GM12878 (cell line): ENCODE results near the gene LRP1B. TPM values are rescaled to one million over a fixed set of nuclear protein-coding genes. Genes with fewer than 3 reads are reported as not detected.

ENCODE experiments used
- ATAC-seq: fragments of 200-7000 bp; cut with Tn5 transposase; 3 replicates; pipeline ENCODE4 v1.9.1; 2020; ENCODE audit warnings: mild to moderate bottlenecking, moderate library complexity
- BruUV-seq: library from RNA; stranded (reverse); fragments of 400-500 nt; replicated peaks from 2 replicates; lab custom pipeline; 2021; lab: Mats Ljungman, UMichigan
- CTCF ChIA-PET: fragments of 300-600 bp; sonication (Branson Sonifier 250); formaldehyde crosslinking; extraction: SDS; loops from one replicate; lab custom pipeline; 2021; ENCODE audit warnings: inconsistent platforms; lab: Yijun Ruan, JAX
- POLR2A ChIA-PET: fragments of 350-600 bp; formaldehyde crosslinking; extraction: SDS; loops from one replicate; lab custom pipeline; 2021; ENCODE audit warnings: inconsistent platforms; lab: Charles Lee
- RAD21 ChIA-PET: fragments of 300-600 bp; sonication (Branson Sonifier 250); formaldehyde crosslinking; loops from one replicate; lab custom pipeline; 2023; ENCODE audit warnings: antibody characterized with exemption; ENCODE audit not compliant: unreplicated experiment; lab: Charles Lee
- SMC1A ChIA-PET: fragments of 300-600 bp; sonication (Branson Sonifier 250); formaldehyde crosslinking; loops from one replicate; lab custom pipeline; 2023; ENCODE audit not compliant: unreplicated experiment, uncharacterized antibody; lab: Charles Lee
- DNase-seq: peaks from one replicate; pipeline ENCODE4 v3.0.0-alpha.2; 2011; ENCODE audit warnings: low read depth, low spot score
- FAIRE-seq: peaks from 3 replicates; lab custom pipeline; 2011; peaks lifted over from hg19 to GRCh38; lab: Jason Lieb, UNC
- H2AFZ ChIP-seq: 2 replicates; pipeline ENCODE4 v1.6.0; 2011; ENCODE audit warnings: low read depth, low read length, control low read depth; ENCODE audit not compliant: control insufficient read depth
- H3K27ac ChIP-seq: 2 replicates; pipeline ENCODE4 v1.5.1; 2011; ENCODE audit warnings: control low read depth; ENCODE audit not compliant: control insufficient read depth, insufficient read depth
- H3K27me3 ChIP-seq, 2 experiments: replicated peaks in 1 of 2; 2 replicates each; pipeline versions ENCODE4 v1.6.0 to v1.6.1; 2011; ENCODE audit warnings: low read length in 1 of 2; ENCODE audit not compliant: control insufficient read depth in 2 of 2, insufficient read depth in 2 of 2
- H3K36me3 ChIP-seq, 2 experiments: 2 replicates each; pipeline ENCODE4 v1.5.1; 2011; ENCODE audit warnings: low read length in 1 of 2; ENCODE audit not compliant: control insufficient read depth in 2 of 2, insufficient read depth in 2 of 2
- H3K4me1 ChIP-seq: 2 replicates; pipeline ENCODE4 v1.6.1; 2011; ENCODE audit warnings: mild to moderate bottlenecking, low read length, moderate library complexity, mixed read lengths; ENCODE audit not compliant: control insufficient read depth, insufficient read depth
- H3K4me2 ChIP-seq: 2 replicates; pipeline ENCODE4 v1.6.0; 2011; ENCODE audit warnings: control low read depth; ENCODE audit not compliant: control insufficient read depth, insufficient read depth
- H3K4me3 ChIP-seq: fragments of 200-600 bp; sonication (generic); 2 replicates; pipeline ENCODE4 v1.5.1; 2016
- H3K79me2 ChIP-seq: 2 replicates; pipeline ENCODE4 v1.6.0; 2011; ENCODE audit warnings: low read length; ENCODE audit not compliant: control insufficient read depth, insufficient read depth
- H3K9ac ChIP-seq: 2 replicates; pipeline ENCODE4 v1.8.0; 2011; ENCODE audit warnings: low read length, control low read depth, mixed read lengths; ENCODE audit not compliant: control insufficient read depth, insufficient read depth
- H3K9me3 ChIP-seq: replicated peaks from 3 replicates; pipeline ENCODE4 v1.5.1; 2011; ENCODE audit warnings: mild to moderate bottlenecking, low read length; ENCODE audit not compliant: control insufficient read depth, insufficient read depth
- H4K20me1 ChIP-seq: 2 replicates; pipeline ENCODE4 v1.6.0; 2011; ENCODE audit not compliant: control insufficient read depth, insufficient read depth
- CEBPB ChIP-seq, 2 experiments: fragments of 150-350 bp in 1 of 2; IDR thresholded peaks; 2 replicates each; pipeline ENCODE4 v1.6.1; 2012 to 2014; ENCODE audit warnings: low read depth in 2 of 2, low read length in 2 of 2, borderline replicate concordance in 1 of 2, inconsistent platforms in 1 of 2
- DPF2 ChIP-seq: fragments of 450-650 bp; IDR thresholded peaks from 2 replicates; pipeline ENCODE4 v1.6.1; 2017; ENCODE audit warnings: mild to moderate bottlenecking
- KLF5 ChIP-seq: fragments of 450-650 bp; IDR thresholded peaks from 2 replicates; pipeline ENCODE4 v1.6.1; 2014; ENCODE audit warnings: mild to moderate bottlenecking; ENCODE audit not compliant: partially characterized antibody
- NR2C2 ChIP-seq: IDR thresholded peaks from 2 replicates; pipeline ENCODE4 v1.6.1; 2011; ENCODE audit warnings: borderline replicate concordance, low read depth; ENCODE audit not compliant: control insufficient read depth, insufficient read length
- PAX8 ChIP-seq: fragments of 450-650 bp; IDR thresholded peaks from 2 replicates; pipeline ENCODE4 v1.6.1; 2017; ENCODE audit warnings: mild to moderate bottlenecking, moderate library complexity
- POLR2AphosphoS2 ChIP-seq: IDR thresholded peaks from 2 replicates; pipeline ENCODE4 v1.6.1; 2011; ENCODE audit warnings: low read depth, mild to moderate bottlenecking, low read length, improper control_type of control experiment, moderate library complexity
- RUNX3 ChIP-seq: IDR thresholded peaks from 2 replicates; pipeline ENCODE4 v1.6.1; 2012; ENCODE audit warnings: low read length, inconsistent platforms
- SMC3 ChIP-seq: IDR thresholded peaks from 2 replicates; pipeline ENCODE4 v1.6.1; 2011; ENCODE audit warnings: low read length, improper control_type of control experiment, borderline replicate concordance
- SRF ChIP-seq, 2 experiments: IDR thresholded peaks; 2 replicates each; pipeline ENCODE4 v1.6.1; 2011; ENCODE audit warnings: low read depth in 2 of 2, low read length in 2 of 2, mild to moderate bottlenecking in 1 of 2, moderate library complexity in 1 of 2
- TAF1 ChIP-seq: IDR thresholded peaks from 2 replicates; pipeline ENCODE4 v1.6.1; 2011; ENCODE audit warnings: mild to moderate bottlenecking, low read depth, low read length, borderline replicate concordance
- WGBS: methylation state at CpG from one replicate; pipeline ENCODE4 v1.1.6; 2016; ENCODE audit warnings: low lambda C conversion rate; ENCODE audit not compliant: insufficient replicate concordance, insufficient coverage; ENCODE audit errors: missing lambda C conversion rate; 5-methylcytosine and 5-hydroxymethylcytosine counted together
- in situ Hi-C: fragments of 300-500 bp; cut with MboI; formaldehyde crosslinking; loops from 9 replicates; pipeline ENCODE4 v1.14.3; 2018; ENCODE audit warnings: mixed read lengths
- intact Hi-C: fragments of 100-400 bp; cut with micrococcal nuclease; formaldehyde crosslinking; loops from one replicate; pipeline ENCODE4 v1.14.2; 2022; ENCODE audit not compliant: unreplicated experiment
- polyA plus RNA-seq, 11 experiments: library from polyadenylated mRNA; depleted of rRNA in 4 of 11; unstranded in 6 of 11; stranded (reverse) in 5 of 11; fragments of >200 nt; fragmentation: Nextera tagmentation in 4 of 11; fragmentation: Illumina TruSeq in 1 of 11; extraction: Ambion mirVana in 4 of 11; extraction: Trizol in 1 of 11; gene quantifications; 1 replicate in 1 of 11; 2 replicates in 10 of 11; pipeline versions ENCODE4 v1.2.1 to v1.2.3, GENCODE V29; 2011 to 2016; ENCODE audit warnings: inconsistent platforms in 2 of 11, missing spikeins in 2 of 11, low read depth in 1 of 11
- total RNA-seq, 4 experiments: library from RNA; depleted of rRNA in 3 of 4; stranded (reverse); fragments of >200 nt in 3 of 4; fragmentation: Illumina TruSeq in 1 of 4; extraction: Trizol in 1 of 4; gene quantifications; 2 replicates each; pipeline versions ENCODE4 v1.2.1 to v1.2.3, GENCODE V29; 2013 to 2021
- TF ChIP-seq, protein P1 (sequence below): IDR thresholded peaks from 2 replicates; pipeline ENCODE4 v1.6.1; 2012; ENCODE audit warnings: mild to moderate bottlenecking, low read depth, low read length
- TF ChIP-seq, protein P2 (sequence below): fragments of 450-650 bp; formaldehyde crosslinking; IDR thresholded peaks from 2 replicates; pipeline ENCODE4 v1.5.0; 2022; ENCODE audit warnings: mild to moderate bottlenecking, missing genetic modification characterization

LRP1B gene
- total and polyA plus RNA-seq, 10 of the 15 experiments (the other 5 are each of a cell fraction or from before 2014, with no cell fraction given) = under 0.01 to 0.06 (median 0.03) TPM; not detected in 5

DNA sequence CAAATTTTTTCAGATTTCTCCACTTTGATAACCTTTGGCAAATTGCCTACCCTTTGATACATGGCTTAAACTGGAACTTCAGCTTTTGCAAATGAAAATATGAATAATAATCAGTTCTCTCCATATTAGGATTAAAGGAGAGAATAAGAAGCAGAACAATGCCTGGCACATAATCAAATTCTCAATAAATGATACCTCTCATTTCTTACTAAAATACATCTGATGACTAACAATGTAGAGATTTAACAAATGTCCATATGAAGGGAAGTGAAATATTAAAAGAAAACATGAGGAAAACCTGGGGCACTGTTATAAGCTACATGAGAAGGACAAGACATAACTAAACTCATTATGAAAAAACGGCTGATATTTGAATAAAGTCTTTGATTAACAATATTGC is 1103.6 kb downstream of the LRP1B start:
- in situ Hi-C loops (no loop called here), intact Hi-C loops (no loop called here)
- H3K27me3 ChIP-seq = no peaks in the 10 kb centered on the region
- H3K4me3 ChIP-seq = no peak overlapping the region
- FAIRE-seq = no peak
- no peaks in the 10 kb centered on the region for H3K9me3 ChIP-seq
- no peak overlapping the region for H3K9ac ChIP-seq
- H3K27ac ChIP-seq = no peak overlapping the region
- no TSS peak for BruUV-seq
- H3K4me2 ChIP-seq = no peak overlapping the region
- 0% methylated on average over 1 of the region's 1 CpG for WGBS
- CTCF ChIA-PET = no interaction called here
- TF ChIP-seq CEBPB (IDR thresholded peaks at IDR 0.05; ENCODE audit: borderline replicate concordance in 1 of 2, low read depth in 2 of 2, low read length in 2 of 2) (no peak), PAX8 (no peak), DPF2 (no peak), POLR2AphosphoS2 (no peak), TAF1 (no peak), SMC3 (no peak), RUNX3 (no peak), SRF (IDR thresholded peaks at IDR 0.05; ENCODE audit: low read depth in 2 of 2, low read length in 2 of 2) (no peak), KLF5 (no peak), NR2C2 (no peak)
- TF ChIP-seq, protein P1, sequence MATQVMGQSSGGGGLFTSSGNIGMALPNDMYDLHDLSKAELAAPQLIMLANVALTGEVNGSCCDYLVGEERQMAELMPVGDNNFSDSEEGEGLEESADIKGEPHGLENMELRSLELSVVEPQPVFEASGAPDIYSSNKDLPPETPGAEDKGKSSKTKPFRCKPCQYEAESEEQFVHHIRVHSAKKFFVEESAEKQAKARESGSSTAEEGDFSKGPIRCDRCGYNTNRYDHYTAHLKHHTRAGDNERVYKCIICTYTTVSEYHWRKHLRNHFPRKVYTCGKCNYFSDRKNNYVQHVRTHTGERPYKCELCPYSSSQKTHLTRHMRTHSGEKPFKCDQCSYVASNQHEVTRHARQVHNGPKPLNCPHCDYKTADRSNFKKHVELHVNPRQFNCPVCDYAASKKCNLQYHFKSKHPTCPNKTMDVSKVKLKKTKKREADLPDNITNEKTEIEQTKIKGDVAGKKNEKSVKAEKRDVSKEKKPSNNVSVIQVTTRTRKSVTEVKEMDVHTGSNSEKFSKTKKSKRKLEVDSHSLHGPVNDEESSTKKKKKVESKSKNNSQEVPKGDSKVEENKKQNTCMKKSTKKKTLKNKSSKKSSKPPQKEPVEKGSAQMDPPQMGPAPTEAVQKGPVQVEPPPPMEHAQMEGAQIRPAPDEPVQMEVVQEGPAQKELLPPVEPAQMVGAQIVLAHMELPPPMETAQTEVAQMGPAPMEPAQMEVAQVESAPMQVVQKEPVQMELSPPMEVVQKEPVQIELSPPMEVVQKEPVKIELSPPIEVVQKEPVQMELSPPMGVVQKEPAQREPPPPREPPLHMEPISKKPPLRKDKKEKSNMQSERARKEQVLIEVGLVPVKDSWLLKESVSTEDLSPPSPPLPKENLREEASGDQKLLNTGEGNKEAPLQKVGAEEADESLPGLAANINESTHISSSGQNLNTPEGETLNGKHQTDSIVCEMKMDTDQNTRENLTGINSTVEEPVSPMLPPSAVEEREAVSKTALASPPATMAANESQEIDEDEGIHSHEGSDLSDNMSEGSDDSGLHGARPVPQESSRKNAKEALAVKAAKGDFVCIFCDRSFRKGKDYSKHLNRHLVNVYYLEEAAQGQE = no peak
- TF ChIP-seq, protein P2, sequence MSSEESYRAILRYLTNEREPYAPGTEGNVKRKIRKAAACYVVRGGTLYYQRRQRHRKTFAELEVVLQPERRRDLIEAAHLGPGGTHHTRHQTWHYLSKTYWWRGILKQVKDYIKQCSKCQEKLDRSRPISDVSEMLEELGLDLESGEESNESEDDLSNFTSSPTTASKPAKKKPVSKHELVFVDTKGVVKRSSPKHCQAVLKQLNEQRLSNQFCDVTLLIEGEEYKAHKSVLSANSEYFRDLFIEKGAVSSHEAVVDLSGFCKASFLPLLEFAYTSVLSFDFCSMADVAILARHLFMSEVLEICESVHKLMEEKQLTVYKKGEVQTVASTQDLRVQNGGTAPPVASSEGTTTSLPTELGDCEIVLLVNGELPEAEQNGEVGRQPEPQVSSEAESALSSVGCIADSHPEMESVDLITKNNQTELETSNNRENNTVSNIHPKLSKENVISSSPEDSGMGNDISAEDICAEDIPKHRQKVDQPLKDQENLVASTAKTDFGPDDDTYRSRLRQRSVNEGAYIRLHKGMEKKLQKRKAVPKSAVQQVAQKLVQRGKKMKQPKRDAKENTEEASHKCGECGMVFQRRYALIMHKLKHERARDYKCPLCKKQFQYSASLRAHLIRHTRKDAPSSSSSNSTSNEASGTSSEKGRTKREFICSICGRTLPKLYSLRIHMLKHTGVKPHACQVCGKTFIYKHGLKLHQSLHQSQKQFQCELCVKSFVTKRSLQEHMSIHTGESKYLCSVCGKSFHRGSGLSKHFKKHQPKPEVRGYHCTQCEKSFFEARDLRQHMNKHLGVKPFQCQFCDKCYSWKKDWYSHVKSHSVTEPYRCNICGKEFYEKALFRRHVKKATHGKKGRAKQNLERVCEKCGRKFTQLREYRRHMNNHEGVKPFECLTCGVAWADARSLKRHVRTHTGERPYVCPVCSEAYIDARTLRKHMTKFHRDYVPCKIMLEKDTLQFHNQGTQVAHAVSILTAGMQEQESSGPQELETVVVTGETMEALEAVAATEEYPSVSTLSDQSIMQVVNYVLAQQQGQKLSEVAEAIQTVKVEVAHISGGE (CRISPR knock-in tag) = no peak
- TF ChIP-seq, all 136 proteins: peak for 0
- Histone ChIP-seq H3K36me3 (no peaks in the 10 kb centered on the region), H4K20me1 (no peaks in the 10 kb centered on the region), H2AFZ (no peak overlapping the region), H3K4me1 (no peaks in the 10 kb centered on the region), H3K79me2 (no peaks in the 10 kb centered on the region)
- ATAC-seq = no peak
- SMC1A ChIA-PET = interaction anchor here (1.2 kb wide), 1 partner anchor 29 kb away, joined by 3 read pairs; no protein-coding TSS in a partner anchor
- POLR2A ChIA-PET = no interaction called here
- RAD21 ChIA-PET = no interaction called here
- no peak for DNase-seq
